ENCODE results near the gene TRIM46. TPM values are rescaled to one million over a fixed set of nuclear protein-coding genes. Genes with fewer than 3 reads are reported as not detected.
A peak's percentile ranks its signal among the peaks of the same experiment; 100 is the strongest.

The TRIM46 gene
- total and polyA plus RNA-seq, 2 experiments from 2014 or later, result 8.1 to 15.4 TPM

DNA sequence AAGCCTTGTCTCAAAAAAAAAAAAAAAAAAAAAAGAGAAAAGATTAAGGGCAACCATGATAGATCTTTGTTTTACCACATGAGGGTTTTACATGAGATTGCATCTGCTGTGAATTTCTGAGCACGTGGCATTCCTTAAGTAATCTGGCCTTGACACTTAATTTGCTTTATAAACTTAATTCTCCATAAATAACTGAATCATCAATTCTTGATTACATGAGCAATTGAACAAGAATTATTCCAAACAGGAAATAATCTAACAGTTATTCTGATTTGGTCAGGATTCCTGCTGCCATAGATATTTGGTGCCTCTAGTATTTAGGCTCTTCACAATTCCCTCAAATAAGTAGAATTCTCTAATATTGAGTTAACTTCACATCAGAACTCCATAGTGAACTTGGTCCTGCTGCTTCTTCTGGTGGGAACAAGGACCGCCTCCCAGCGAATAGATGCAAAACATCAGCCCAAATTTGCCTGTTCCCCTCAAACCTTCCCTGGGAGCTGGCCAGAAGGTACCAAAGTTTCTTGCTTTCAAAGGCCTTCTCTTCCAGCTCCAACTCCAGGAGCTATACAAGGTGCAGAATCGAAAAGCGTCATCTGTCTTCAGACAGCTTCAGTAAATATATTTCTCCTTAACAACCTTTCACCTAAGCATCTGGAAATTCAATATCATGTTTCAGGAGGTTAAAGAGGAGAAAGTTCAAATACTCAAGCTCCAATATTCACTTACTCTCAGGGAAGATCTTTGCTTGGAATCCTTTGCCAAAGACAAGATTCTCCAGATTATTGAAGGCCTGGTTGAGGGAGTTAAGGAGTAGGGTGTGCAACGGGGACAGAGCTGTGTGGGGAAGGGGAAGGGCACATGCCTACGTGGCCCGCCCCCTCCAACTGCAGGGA lies 1.6 kb upstream of the TRIM46 start:
- ATAC-seq (no peak), DNase-seq (ENCODE audit: low spot score) (no peak)
- H3K4me2 ChIP-seq, result peak overlapping the region; percentile 100
- peaks cover 20% of the 10 kb centered on the region for H3K79me2 ChIP-seq (replicated peaks; ENCODE audit: insufficient read depth)
- peak overlapping the region; percentile 87; the same call in 1 of the 2 replicates for H2AFZ ChIP-seq
- no peaks in the 10 kb centered on the region for H3K9me2 ChIP-seq (ENCODE audit: insufficient read depth)
- Mint-ChIP-seq H3K9me3 (peaks cover 4% of the 10 kb centered on the region), H3K36me3 (ENCODE audit: low read depth) (peaks cover 24% of the 10 kb centered on the region), H3K4me1 (peaks cover 25% of the 10 kb centered on the region), H3K27me3 (ENCODE audit: insufficient read depth, low read depth, poor library complexity) (peaks cover 19% of the 10 kb centered on the region), H3K4me3 (peak overlapping the region; percentile 86), H3K27ac (peak overlapping the region; percentile 94; the same call in 1 of the 2 replicates)
- H3K27ac ChIP-seq (ENCODE audit: low read depth), result peak overlapping the region; percentile 86; the same call in 1 of the 2 replicates
- peaks cover 3% of the 10 kb centered on the region; the same call in 1 of the 2 replicates for H3K36me3 ChIP-seq (ENCODE audit: insufficient read depth)
- no peaks in the 10 kb centered on the region for H4K20me1 ChIP-seq (replicated peaks; ENCODE audit: insufficient read depth)
- H3F3A ChIP-seq (replicated peaks; ENCODE audit: low read depth), result peaks cover 34% of the 10 kb centered on the region
- H3K27me3 ChIP-seq (ENCODE audit: insufficient read depth), result no peaks in the 10 kb centered on the region
- no peak for TF ChIP-seq CREB1 (CRISPR knock-in tag; IDR thresholded peaks at IDR 0.05; ENCODE audit: low read depth)
- H3K4me1 ChIP-seq (ENCODE audit: insufficient read depth), result peaks cover 20% of the 10 kb centered on the region
- H3K4me3 ChIP-seq, result peak overlapping the region; percentile 84

DNA sequence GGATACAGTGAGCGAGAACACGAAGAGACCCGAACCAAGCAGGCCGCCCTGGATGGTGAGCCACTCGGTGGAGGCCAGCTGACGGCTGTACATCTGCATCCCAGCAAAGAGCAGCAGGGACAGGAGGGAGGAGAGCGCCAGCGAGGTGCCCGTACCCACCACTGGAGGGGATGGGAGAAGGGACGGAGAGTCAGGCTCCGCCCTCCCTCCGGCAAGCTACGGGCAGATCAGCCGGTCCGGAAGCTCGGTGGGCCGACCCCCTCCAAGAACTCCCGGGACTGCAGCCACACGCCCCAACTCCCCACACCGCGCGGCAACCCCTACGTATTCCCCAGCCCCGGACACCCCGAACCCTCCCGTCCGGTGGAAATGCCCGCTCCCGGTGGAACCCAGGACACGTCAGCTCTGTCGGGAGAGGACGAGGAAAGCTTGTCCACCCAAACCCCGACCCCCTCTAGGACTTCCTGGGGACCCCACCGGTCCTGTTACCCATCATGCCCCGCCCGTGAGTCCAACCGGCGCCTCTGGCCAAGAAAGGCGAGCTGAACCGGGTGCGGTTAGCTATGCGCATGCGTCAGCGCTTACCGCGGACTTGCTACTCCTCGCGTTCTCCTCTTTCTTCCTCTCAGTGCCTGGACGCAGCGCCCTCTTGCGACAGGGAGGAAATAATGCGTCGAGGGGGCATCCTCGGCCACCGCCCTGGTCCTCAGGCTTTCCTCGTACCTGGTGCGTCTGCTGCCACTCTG lies 744 bp upstream of the TRIM46 start, which contains the start of gene KRTCAP2:
Gene KRTCAP2 (minus strand): TSS at position 573 of the 746 bp plus-strand sequence. CDS start 80 bp downstream, at position 493.
- ATAC-seq, result peak; percentile 73
- H3K4me1 Mint-ChIP-seq, result peaks cover 25% of the 10 kb centered on the region
- Histone ChIP-seq H3K36me3 (ENCODE audit: insufficient read depth) (peaks cover 8% of the 10 kb centered on the region; the same call in 1 of the 2 replicates), H2AFZ (peak within 1 kb of the TSS; percentile 87; the same call in 1 of the 2 replicates), H3F3A (replicated peaks; ENCODE audit: low read depth) (peaks cover 33% of the 10 kb centered on the region), H3K4me1 (ENCODE audit: insufficient read depth) (peaks cover 18% of the 10 kb centered on the region), H3K27me3 (ENCODE audit: insufficient read depth) (no peaks in the 10 kb centered on the region), H3K4me2 (peak within 1 kb of the TSS; percentile 100), H3K4me3 (peak within 1 kb of the TSS; percentile 84), H4K20me1 (replicated peaks; ENCODE audit: insufficient read depth) (no peaks in the 10 kb centered on the region), H3K27ac (ENCODE audit: low read depth) (peak within 1 kb of the TSS; percentile 86), H3K79me2 (replicated peaks; ENCODE audit: insufficient read depth) (peaks cover 20% of the 10 kb centered on the region), H3K9me2 (ENCODE audit: insufficient read depth) (no peaks in the 10 kb centered on the region)
- H3K27me3 Mint-ChIP-seq (ENCODE audit: insufficient read depth, low read depth, poor library complexity), result peaks cover 19% of the 10 kb centered on the region
- peak; percentile 98 for DNase-seq (ENCODE audit: low spot score)
- H3K9me3 Mint-ChIP-seq, result peaks cover 4% of the 10 kb centered on the region
- H3K4me3 Mint-ChIP-seq, result peak within 1 kb of the TSS; percentile 86
- peak within 1 kb of the TSS; percentile 94 for H3K27ac Mint-ChIP-seq
- peaks cover 32% of the 10 kb centered on the region for H3K36me3 Mint-ChIP-seq (ENCODE audit: low read depth)
- peak; percentile 81 for TF ChIP-seq POLR2AphosphoS5 (IDR thresholded peaks at IDR 0.05; ENCODE audit: low read depth)
- TF ChIP-seq, protein P1, sequence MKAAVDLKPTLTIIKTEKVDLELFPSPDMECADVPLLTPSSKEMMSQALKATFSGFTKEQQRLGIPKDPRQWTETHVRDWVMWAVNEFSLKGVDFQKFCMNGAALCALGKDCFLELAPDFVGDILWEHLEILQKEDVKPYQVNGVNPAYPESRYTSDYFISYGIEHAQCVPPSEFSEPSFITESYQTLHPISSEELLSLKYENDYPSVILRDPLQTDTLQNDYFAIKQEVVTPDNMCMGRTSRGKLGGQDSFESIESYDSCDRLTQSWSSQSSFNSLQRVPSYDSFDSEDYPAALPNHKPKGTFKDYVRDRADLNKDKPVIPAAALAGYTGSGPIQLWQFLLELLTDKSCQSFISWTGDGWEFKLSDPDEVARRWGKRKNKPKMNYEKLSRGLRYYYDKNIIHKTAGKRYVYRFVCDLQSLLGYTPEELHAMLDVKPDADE (IDR thresholded peaks at IDR 0.05), result peak; percentile 78; the same call in 1 of the 2 replicates
- no peak for TF ChIP-seq EZH2phosphoT487 (IDR thresholded peaks at IDR 0.05; ENCODE audit: unreplicated experiment)
- TF ChIP-seq, protein P2, sequence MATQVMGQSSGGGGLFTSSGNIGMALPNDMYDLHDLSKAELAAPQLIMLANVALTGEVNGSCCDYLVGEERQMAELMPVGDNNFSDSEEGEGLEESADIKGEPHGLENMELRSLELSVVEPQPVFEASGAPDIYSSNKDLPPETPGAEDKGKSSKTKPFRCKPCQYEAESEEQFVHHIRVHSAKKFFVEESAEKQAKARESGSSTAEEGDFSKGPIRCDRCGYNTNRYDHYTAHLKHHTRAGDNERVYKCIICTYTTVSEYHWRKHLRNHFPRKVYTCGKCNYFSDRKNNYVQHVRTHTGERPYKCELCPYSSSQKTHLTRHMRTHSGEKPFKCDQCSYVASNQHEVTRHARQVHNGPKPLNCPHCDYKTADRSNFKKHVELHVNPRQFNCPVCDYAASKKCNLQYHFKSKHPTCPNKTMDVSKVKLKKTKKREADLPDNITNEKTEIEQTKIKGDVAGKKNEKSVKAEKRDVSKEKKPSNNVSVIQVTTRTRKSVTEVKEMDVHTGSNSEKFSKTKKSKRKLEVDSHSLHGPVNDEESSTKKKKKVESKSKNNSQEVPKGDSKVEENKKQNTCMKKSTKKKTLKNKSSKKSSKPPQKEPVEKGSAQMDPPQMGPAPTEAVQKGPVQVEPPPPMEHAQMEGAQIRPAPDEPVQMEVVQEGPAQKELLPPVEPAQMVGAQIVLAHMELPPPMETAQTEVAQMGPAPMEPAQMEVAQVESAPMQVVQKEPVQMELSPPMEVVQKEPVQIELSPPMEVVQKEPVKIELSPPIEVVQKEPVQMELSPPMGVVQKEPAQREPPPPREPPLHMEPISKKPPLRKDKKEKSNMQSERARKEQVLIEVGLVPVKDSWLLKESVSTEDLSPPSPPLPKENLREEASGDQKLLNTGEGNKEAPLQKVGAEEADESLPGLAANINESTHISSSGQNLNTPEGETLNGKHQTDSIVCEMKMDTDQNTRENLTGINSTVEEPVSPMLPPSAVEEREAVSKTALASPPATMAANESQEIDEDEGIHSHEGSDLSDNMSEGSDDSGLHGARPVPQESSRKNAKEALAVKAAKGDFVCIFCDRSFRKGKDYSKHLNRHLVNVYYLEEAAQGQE (IDR thresholded peaks at IDR 0.05; ENCODE audit: unreplicated experiment), result no peak
- TF ChIP-seq, protein P3, sequence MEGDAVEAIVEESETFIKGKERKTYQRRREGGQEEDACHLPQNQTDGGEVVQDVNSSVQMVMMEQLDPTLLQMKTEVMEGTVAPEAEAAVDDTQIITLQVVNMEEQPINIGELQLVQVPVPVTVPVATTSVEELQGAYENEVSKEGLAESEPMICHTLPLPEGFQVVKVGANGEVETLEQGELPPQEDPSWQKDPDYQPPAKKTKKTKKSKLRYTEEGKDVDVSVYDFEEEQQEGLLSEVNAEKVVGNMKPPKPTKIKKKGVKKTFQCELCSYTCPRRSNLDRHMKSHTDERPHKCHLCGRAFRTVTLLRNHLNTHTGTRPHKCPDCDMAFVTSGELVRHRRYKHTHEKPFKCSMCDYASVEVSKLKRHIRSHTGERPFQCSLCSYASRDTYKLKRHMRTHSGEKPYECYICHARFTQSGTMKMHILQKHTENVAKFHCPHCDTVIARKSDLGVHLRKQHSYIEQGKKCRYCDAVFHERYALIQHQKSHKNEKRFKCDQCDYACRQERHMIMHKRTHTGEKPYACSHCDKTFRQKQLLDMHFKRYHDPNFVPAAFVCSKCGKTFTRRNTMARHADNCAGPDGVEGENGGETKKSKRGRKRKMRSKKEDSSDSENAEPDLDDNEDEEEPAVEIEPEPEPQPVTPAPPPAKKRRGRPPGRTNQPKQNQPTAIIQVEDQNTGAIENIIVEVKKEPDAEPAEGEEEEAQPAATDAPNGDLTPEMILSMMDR (conservative IDR thresholded peaks at IDR 0.05; ENCODE audit: low read depth in 2 of 2), result peak; percentile 86 to 97
- peak; percentile 64 for TF ChIP-seq CREB1 (CRISPR knock-in tag; IDR thresholded peaks at IDR 0.05; ENCODE audit: low read depth)
- no peak for TF ChIP-seq EZH2 (IDR thresholded peaks at IDR 0.05; ENCODE audit: low read depth, unreplicated experiment)

All from GM23338 (cell line).